BLaER1 treated with 17β-estradiol and CSF1 and Interleukin-3, amounts not matched to agents 10 nM and 100 nM (cell line): ENCODE data around the gene ANKRD13B.

Source experiments
- H3K27ac ChIP-seq, 11 experiments: shearing (Covaris generic); formaldehyde crosslinking; 2 replicates each; pipeline ENCODE4 v1.8.1; 2022
- H3K27me3 ChIP-seq, 11 experiments: shearing (Covaris generic); formaldehyde crosslinking; 2 replicates each; pipeline ENCODE4 v1.8.1; 2022
- H3K36me3 ChIP-seq, 11 experiments: shearing (Covaris generic); formaldehyde crosslinking; 2 replicates each; pipeline ENCODE4 v1.8.1; 2022
- H3K4me1 ChIP-seq, 10 experiments: shearing (Covaris generic); formaldehyde crosslinking; 2 replicates each; pipeline ENCODE4 v1.8.1; 2022
- H3K4me2 ChIP-seq, 11 experiments: shearing (Covaris generic); formaldehyde crosslinking; 2 replicates each; pipeline ENCODE4 v1.8.1; 2022
- H3K4me3 ChIP-seq, 10 experiments: shearing (Covaris generic); formaldehyde crosslinking; 2 replicates each; pipeline ENCODE4 v1.8.1; 2022
- H3K9ac ChIP-seq, 11 experiments: shearing (Covaris generic); formaldehyde crosslinking; 2 replicates each; pipeline ENCODE4 v1.8.1; 2022
- H3K9me3 ChIP-seq, 11 experiments: shearing (Covaris generic); formaldehyde crosslinking; replicated peaks in 1 of 11; 2 replicates each; pipeline ENCODE4 v1.8.1; 2022
- H4K20me1 ChIP-seq, 11 experiments: shearing (Covaris generic); formaldehyde crosslinking; 2 replicates each; pipeline ENCODE4 v1.8.1; 2022
- Cebpa-rat ChIP-seq, 11 experiments: shearing (Covaris generic); IDR thresholded peaks; 2 replicates each; pipeline ENCODE4 v1.8.1; 2022

Gene ANKRD13B

DNA sequence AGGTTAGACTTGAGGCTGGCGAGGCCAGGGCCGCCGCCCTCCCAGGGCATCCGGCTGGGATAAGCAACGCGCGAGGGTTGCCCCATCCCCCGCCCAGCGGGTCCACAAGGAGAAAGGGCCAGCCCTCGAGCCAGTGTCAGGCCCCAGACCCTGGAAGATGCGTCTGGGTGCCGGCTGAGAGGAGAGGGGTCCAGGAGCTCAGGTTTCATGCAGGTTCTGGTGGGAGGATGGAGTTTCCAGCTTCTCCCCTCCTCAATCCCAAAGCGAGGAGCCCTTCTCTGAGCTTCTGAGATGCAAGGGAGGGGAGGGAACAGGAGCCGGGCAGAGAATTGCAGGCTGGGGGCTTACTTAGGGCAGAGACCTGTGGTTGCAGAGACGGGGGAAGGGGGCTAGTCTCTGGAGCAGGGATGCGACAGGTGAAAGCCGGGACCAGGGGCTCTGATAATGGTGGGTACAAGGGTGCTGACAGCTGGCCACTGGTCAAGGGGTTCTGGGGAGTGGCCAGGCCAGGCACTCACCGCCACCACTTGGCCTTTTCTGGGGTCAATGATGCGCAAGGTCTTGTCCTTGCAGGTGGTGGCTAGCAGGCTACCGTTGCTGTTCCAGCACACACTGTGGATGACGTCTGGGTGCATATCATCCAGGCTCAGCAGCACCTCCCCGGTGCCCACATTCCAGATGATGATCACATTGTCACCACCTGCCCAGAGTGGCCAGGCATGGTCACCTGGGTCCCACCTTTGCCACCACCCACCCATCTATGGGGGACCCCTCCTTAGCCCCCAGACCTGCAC is 25.5 kb downstream of the ANKRD13B start:
- Histone ChIP-seq H3K36me3 (no peaks in the 10 kb centered on the region), H3K9me3 (no peaks in the 10 kb centered on the region), H3K27me3 (peaks cover 13 to 28% (median 22%) of the 10 kb centered on the region in 11 experiments), H3K4me2 (peak overlapping the region; percentile 92 to 98 (median 95)), H4K20me1 (peaks cover 0 to 47% (median 27%) of the 10 kb centered on the region in 11 experiments; a peak in 19 of 22 replicates), H3K4me1 (peaks cover 69 to 99% (median 95%) of the 10 kb centered on the region in 10 experiments), H3K4me3 (peak overlapping the region; percentile 42 to 68 (median 54); a peak in 18 of 20 replicates), H3K27ac (peak overlapping the region in 9 of 11 experiments; percentile 75 to 88 (median 84); a peak in 17 of 22 replicates), H3K9ac (peak overlapping the region in 10 of 11 experiments; percentile 58 to 85 (median 82); a peak in 18 of 22 replicates)
- no peak for TF ChIP-seq Cebpa-rat (IDR thresholded peaks at IDR 0.05)

DNA sequence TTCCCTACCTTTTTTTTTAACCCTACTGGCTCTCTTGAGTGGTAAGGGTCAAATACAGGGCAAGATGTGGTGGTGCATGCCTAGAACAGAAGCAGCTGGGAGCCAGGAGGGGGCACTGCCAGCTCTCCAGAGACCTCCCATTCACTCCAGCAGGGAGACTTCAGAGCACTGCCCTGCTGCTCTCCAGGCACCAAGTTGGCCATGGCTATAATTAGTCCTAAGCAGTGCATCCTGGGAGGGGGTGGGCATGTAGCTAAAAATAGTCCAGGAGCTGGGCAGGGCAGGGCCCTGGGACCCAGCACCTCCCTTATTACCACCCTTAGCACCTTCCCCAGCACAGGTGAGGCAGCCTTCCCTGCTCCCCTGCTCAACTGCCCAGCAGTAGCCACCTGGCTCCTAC is 26.3 kb downstream of the ANKRD13B start:
- Histone ChIP-seq H4K20me1 (peaks cover 0 to 40% (median 28%) of the 10 kb centered on the region in 11 experiments; a peak in 19 of 22 replicates), H3K9me3 (no peaks in the 10 kb centered on the region), H3K36me3 (no peaks in the 10 kb centered on the region), H3K9ac (peak overlapping the region in 1 of 11 experiments; percentile 7; a peak in 1 of 22 replicates), H3K4me3 (no peak overlapping the region), H3K27me3 (peaks cover 13 to 28% (median 22%) of the 10 kb centered on the region in 11 experiments), H3K4me1 (peaks cover 66 to 99% (median 95%) of the 10 kb centered on the region in 10 experiments), H3K4me2 (peak overlapping the region; percentile 92 to 98 (median 95); a peak in 20 of 22 replicates), H3K27ac (no peak overlapping the region)
- no peak for TF ChIP-seq Cebpa-rat (IDR thresholded peaks at IDR 0.05)

DNA sequence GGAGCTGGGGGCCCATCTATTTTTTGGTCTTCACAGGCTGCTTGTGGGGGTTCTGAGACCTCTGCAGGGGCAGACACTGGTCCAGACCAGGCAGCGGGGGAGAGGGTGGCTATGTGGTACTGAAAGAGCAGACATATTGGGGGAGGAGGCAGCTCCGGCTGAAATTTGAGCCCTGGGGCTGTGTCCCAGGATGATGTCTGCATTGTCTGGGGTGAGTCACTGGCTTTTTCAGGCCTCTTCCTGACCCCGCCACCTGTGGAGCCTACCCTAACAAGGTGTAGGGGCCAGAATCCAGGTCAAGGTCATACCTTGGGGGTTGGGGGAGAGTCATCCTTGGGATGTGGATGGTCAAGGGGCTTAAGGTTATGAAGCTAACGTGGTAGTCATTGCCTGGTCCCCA is 27.3 kb downstream of the ANKRD13B start:
- peak overlapping the region in 9 of 11 experiments; percentile 93 to 98 (median 96); a peak in 14 of 22 replicates for H3K4me2 ChIP-seq
- H3K36me3 ChIP-seq, result peaks cover 0 to 1% (median 0%) of the 10 kb centered on the region in 11 experiments; a peak in 4 of 22 replicates
- H3K27me3 ChIP-seq, result peaks cover 13 to 25% (median 22%) of the 10 kb centered on the region in 11 experiments
- H3K4me3 ChIP-seq, result no peak overlapping the region
- 0 out of 22 replicates have a peak overlapping the region, but pooled peaks of 1 of the 11 experiments have one; percentile 37 for H3K9ac ChIP-seq
- peaks cover 4 to 46% (median 25%) of the 10 kb centered on the region in 11 experiments; a peak in 19 of 22 replicates for H4K20me1 ChIP-seq
- H3K4me1 ChIP-seq, result peaks cover 56 to 97% (median 89%) of the 10 kb centered on the region in 10 experiments
- no peak overlapping the region for H3K27ac ChIP-seq
- no peak for TF ChIP-seq Cebpa-rat (IDR thresholded peaks at IDR 0.05)
- no peaks in the 10 kb centered on the region for H3K9me3 ChIP-seq

DNA sequence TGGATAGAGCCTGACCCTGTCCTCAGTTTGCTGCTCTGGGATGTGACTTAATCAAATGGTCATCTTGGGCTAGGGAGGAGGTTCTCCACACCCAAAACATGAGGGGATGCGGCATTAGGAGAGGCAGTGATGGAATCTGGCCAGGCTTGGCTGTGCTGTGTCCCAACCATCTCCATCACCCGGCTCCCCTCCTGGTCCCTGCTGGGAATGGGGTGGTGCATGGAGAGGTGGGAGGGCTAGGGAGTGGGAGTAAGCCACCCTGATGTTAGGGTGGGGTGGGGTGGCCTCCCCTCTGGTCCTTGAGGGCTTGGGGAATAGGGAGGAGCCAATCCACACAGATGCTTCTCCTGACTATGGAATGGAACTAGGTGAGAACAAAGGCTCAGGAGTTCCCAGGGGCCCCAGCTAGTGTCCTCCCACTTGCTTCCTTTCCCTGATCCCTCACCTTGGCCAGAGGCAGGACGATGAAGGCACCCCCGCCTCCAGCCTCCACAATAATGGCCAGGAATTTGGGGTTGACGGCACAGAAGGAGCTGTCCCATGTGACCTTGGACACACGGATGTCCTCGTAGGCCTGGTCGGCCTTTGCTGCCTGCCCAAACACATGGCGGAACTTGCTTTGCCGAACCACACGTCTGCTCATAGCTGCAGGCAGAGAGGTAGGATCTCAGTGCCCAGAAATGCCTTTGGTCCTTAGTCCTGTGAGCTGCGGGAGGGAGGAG is 28.0 kb downstream of the ANKRD13B start:
- Histone ChIP-seq H3K4me1 (peaks cover 52 to 95% (median 86%) of the 10 kb centered on the region in 10 experiments), H3K36me3 (peaks cover 0 to 8% (median 5%) of the 10 kb centered on the region in 11 experiments; a peak in 10 of 22 replicates), H3K27me3 (peaks cover 10 to 18% (median 17%) of the 10 kb centered on the region in 11 experiments), H3K9ac (peak overlapping the region in 4 of 11 experiments; percentile 84 to 88 (median 86); a peak in 4 of 22 replicates), H4K20me1 (peaks cover 7 to 50% (median 28%) of the 10 kb centered on the region in 11 experiments; a peak in 19 of 22 replicates), H3K27ac (peak overlapping the region in 1 of 11 experiments; percentile 6; a peak in 2 of 22 replicates), H3K4me3 (peak overlapping the region in 2 of 10 experiments; percentile 71 to 77; a peak in 2 of 20 replicates), H3K9me3 (no peaks in the 10 kb centered on the region), H3K4me2 (peak overlapping the region in 9 of 11 experiments; percentile 93 to 98 (median 96); a peak in 18 of 22 replicates)
- TF ChIP-seq Cebpa-rat (IDR thresholded peaks at IDR 0.05), result no peak

DNA sequence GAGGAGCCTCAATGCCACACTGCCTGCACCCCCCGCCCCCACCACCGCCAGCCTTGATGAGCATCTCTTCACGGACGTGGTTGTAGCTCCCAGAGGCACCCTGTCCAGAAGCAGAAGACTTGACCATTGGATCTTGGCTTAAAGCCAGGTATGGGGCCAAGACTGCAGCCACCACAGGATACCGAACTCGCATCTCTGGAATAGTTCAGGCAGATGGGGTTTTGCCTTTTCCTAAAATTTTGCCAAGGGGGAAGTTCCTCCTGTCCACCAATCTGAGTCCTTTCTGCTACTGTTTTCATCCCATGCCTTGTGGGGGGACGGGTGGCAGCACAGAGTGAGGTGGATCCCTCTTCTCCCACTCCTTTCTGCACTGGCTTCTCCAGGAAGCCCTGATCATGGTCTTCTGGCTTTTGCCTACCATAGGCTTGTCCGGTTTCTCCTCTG is 28.8 kb downstream of the ANKRD13B start:
- Histone ChIP-seq H3K27ac (peak overlapping the region in 7 of 11 experiments; percentile 72 to 81 (median 75); a peak in 12 of 22 replicates), H3K4me3 (peak overlapping the region; percentile 71 to 85 (median 79)), H3K36me3 (peaks cover 0 to 16% (median 13%) of the 10 kb centered on the region in 11 experiments; a peak in 18 of 22 replicates), H3K4me2 (peak overlapping the region; percentile 93 to 98 (median 96)), H4K20me1 (peaks cover 4 to 50% (median 23%) of the 10 kb centered on the region in 11 experiments; a peak in 21 of 22 replicates), H3K27me3 (peaks cover 2 to 9% (median 9%) of the 10 kb centered on the region in 11 experiments), H3K9me3 (no peaks in the 10 kb centered on the region), H3K4me1 (peaks cover 50 to 89% (median 77%) of the 10 kb centered on the region in 10 experiments), H3K9ac (peak overlapping the region; percentile 65 to 88 (median 81); a peak in 18 of 22 replicates)
- TF ChIP-seq Cebpa-rat (IDR thresholded peaks at IDR 0.05), result no peak

DNA sequence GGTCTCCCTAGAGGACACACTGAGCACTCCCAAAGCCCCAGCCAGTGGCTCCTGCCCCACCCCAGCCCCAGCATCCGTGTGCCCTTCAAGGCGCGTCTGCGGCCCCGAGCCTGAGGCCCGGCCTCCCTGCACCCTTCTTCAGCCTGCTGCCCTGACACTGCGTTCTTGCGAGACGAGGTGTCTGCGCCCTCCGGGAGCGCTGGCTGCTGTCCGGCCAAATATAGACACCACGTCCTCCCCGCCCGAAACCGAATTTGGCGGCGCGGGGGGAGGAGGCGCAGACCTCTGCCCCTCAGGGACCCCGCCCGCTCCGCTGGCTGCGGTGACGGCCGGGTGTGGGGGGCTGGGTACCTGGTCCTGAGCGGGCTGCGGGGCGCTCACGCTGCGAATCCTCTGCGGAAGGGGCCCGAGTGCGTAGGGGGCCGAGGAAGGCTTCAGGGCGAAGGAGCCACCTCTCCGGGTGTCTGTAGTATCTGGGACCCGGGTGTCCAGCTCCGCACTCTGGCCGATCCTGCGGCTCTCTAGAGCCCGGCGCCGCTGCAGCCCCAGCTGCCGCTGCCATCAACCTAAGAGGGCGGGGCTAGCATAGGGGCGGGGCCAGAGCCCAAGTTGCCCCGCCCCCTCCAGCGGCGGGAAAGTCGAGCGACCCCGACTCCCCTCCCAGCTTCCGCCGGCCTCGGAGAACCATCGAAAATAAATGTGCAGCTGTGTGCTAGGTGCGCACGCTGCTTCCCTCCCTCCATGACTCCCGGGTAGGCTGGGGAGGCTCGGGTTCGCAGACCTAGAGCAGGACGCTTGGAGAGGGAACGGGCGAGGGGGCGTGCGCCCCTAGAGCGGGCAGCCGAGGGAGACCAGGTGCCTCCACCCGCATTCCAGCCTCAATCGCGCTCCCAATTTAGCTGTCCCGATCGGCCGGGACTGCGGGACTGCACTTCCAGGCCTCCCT is 29.7 kb downstream of the ANKRD13B start, which contains the start of gene CORO6:
CORO6 (minus strand) TSS at position 576 of the 946 bp plus-strand sequence. CDS start 1,491 bp downstream, outside the sequence.
- peak within 1 kb of the TSS; percentile 93 to 98 (median 96) for H3K4me2 ChIP-seq
- H3K27ac ChIP-seq, result peak within 1 kb of the TSS in 9 of 11 experiments; percentile 59 to 81 (median 75); a peak in 18 of 22 replicates
- H3K4me1 ChIP-seq, result peaks cover 51 to 89% (median 72%) of the 10 kb centered on the region in 10 experiments
- no peaks in the 10 kb centered on the region for H3K9me3 ChIP-seq
- peak within 1 kb of the TSS; percentile 65 to 88 (median 81); a peak in 21 of 22 replicates for H3K9ac ChIP-seq
- H3K36me3 ChIP-seq, result peaks cover 0 to 25% (median 18%) of the 10 kb centered on the region in 11 experiments; a peak in 18 of 22 replicates
- peak within 1 kb of the TSS; percentile 71 to 85 (median 79) for H3K4me3 ChIP-seq
- no peak for TF ChIP-seq Cebpa-rat (IDR thresholded peaks at IDR 0.05)
- peaks cover 8 to 57% (median 27%) of the 10 kb centered on the region in 11 experiments; a peak in 20 of 22 replicates for H4K20me1 ChIP-seq
- peaks cover 0 to 1% (median under 1%) of the 10 kb centered on the region in 11 experiments; a peak in 8 of 22 replicates for H3K27me3 ChIP-seq

DNA sequence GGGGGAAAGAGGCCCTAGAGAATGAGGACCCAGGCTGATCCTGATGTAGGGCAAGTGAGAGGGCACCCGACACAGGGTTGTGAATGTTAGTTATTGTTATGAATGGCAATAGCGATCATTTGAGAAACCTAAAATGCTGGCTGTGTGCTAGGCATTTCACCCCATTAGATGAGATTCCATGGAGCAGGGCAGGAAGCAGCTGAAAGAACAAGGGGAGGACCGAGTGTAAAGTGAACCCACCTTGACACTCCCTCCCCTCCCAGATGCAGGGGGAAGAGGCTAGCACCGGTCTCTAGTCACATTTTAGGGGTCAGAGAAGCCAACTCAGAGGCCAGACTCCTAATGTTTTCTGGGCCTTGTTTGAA is 30.3 kb downstream of the ANKRD13B start:
- Histone ChIP-seq H3K27ac (peak overlapping the region in 9 of 11 experiments; percentile 8 to 81 (median 75); a peak in 17 of 22 replicates), H3K36me3 (peaks cover under 1 to 31% (median 21%) of the 10 kb centered on the region in 11 experiments; a peak in 18 of 22 replicates), H3K9ac (peak overlapping the region; percentile 65 to 88 (median 81); a peak in 21 of 22 replicates), H3K4me2 (peak overlapping the region; percentile 93 to 98 (median 96)), H3K4me1 (peaks cover 54 to 87% (median 68%) of the 10 kb centered on the region in 10 experiments), H3K27me3 (no peaks in the 10 kb centered on the region), H3K9me3 (no peaks in the 10 kb centered on the region), H4K20me1 (peaks cover 8 to 63% (median 34%) of the 10 kb centered on the region in 11 experiments; a peak in 20 of 22 replicates), H3K4me3 (peak overlapping the region; percentile 71 to 85 (median 79))
- TF ChIP-seq Cebpa-rat (IDR thresholded peaks at IDR 0.05), result no peak
